ENCODE measurements around the gene MAP4K5.

DNA sequence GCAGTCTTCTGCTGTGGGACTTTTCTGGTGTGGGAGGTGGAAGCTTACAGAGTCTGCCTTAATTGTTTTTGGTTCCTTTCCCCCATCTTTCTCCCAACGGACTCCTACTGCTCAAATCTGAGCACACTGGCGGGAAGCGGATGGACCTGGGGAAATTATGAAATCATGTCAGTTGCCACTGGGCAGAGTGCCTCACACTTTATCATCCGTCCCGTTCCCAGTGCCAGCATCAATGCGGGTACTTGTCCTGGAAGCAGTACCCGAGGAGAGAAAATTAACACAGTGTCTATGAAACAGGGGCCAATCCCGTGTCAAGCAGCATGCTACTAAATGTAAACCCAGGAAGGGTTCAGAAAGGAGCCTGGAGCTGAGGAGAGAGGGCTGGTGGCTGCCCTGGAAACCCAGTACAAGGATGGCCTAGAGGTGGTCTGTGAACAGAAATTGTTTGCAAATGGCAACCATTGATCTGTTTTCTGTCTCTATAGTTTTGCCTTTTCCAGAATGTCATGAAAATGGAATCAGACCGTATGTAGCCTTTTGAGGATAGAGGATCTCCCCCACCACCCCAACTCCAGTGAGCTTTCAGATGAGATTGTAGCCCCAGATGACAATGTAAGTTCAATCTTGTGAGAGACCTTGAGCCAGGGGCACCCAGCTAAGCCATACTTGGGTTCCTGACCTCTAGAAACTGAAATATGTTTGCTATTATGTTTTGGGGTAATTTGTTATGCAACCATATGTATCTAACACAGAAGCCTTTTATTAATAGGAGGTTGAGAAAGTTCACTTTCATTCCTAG lies 134.8 kb downstream of the MAP4K5 start:
- TF ChIP-seq CTCF (IDR thresholded peaks at IDR 0.05) (no peak), POLR2A (IDR thresholded peaks at IDR 0.05) (no peak), EP300 (IDR thresholded peaks at IDR 0.05; ENCODE audit: low read depth) (no peak), POLR2AphosphoS5 (IDR thresholded peaks at IDR 0.05) (no peak)

Measured in transverse colon (tissue), 4 donors.